G401.6 (cell line): Measurements from ENCODE around the gene PCSK6.
A peak's percentile ranks its signal among the peaks of the same experiment; 100 is the strongest.

Experiments used
- FAIRE-seq: peaks from 2 replicates; lab custom pipeline; 2012; peaks lifted over from hg19 to GRCh38; lab: Jason Lieb, UNC

PCSK6 gene

DNA sequence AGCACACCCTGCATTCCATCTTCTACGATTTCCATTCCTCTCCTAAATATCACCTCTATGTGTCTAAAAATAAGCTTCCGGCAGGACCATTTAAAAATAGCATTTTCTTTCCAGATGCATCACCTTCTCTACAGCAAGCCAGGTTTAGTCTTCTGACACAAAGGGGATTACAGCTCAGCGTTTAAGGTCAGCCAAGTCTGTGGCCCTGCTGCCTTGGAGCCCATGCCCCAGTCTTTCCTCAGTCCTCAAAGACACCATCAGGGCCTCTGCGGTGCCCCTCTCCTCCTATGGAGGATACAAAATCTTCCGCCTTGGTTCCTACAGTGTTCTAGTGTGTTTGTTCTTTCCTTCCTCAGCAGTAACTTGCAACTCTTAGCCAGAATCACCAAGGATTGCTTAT, 216.0 kb downstream of the PCSK6 start:
- FAIRE-seq, result no peak

DNA sequence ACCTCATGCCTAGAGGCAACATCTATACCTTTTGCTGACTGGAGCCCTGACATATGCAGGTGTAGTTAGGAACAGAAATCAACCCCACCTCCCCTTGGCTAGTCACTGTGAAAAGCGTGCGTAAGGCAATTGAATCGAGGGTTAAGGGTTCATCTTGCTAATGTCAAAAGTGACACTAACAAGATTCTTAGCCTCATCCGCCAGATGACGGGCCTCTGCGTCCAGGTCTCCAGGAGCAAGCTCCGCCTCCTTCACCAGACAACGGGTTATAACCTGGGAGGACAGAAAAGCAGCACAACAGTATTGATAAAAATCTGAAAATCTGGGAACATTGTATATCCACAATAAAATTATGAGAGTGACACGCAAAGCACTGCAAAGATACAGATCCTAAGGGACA, 216.9 kb downstream of the PCSK6 start:
- no peak for FAIRE-seq

DNA sequence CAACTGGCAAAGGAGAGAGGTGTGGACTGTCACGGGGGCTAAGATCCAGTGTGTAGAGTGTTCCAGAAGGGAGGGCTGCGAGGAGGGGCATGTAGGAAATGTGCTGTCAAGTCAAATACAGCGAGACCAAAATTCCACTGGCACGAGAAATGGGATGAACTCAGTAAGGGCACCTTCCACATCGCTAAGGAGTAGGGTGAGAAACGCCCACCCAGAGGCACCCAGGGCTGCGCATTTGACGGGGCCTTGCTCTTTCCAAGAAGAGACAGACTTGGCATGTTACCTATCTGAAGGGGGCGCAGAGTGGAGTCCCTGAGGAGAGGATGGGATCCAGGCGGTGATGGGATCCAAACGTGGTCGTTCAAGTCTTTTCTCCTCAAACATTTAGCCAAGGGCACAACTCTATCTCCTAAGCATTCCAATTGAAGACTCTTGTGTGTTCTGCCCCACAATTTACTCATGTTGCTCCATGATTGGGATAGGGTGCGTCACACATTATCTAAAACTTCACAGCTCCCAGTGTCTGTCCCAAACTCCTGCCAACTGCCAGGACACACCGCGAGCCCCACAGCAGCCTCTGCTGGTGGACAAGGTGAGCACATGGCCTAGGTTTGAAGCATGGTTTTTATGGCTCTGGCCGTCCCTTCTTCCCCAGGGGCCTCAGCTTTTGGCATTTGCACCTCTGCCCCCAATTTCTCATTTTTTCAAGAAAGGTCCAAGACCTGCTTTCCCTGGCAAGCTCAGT, 219.9 kb downstream of the PCSK6 start:
- FAIRE-seq, result no peak

DNA sequence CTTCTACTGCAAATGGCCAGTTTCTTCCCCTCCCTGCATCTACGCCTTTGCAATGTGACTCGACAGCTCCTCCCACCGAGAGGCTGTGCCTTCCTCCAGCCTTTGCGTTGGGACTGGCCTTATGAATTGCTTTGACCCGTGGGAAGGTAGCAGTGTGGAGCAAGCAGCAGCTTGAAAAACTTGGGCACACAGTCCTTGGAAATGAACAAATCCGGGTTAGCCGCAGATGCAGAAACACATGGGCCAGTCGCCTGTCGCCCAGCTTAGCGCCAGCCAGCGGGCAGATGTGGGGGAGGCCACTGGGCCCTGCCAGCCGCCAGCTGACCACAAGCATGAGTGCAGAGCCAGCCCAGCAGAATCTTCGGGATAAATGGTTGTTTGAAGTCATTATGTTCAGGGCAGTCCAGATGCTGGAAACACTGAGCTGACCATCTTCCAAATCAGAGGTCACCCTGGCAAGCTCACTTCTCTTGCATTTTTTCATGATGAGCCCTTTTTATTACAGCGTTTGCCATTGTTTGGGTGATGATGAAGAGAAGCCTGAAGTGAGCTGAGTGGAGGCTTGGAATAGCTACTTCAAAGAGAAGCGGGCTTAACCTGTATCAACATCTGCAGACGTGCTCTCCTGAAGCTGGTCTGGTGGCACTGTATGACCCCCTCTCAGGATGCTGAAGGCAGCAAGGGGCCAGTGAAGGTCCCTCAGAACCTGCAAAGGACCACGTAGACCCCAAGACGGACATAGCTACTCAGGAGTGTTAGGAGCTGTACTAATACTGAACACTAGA, 222.0 kb downstream of the PCSK6 start:
- FAIRE-seq, result no peak

DNA sequence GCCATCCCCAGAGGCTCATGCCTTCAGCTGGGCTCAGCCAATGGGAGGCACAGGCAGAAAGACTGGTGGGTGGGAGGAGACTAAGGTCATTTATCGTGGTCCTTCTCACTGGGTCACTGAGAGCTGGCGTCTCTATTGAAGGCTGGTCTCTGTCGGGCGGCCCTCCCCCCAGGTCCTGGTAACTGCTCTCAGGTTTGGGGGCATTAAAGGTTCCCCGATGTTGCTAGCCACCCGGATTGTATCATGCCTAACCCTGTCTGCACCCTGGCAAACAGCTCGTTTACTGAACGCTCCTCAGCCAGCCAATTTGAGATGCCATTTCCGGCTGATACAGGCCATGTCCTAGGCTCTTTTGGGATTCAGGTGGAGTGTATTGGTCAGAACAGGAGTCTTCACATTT, 222.7 kb downstream of the PCSK6 start:
- no peak for FAIRE-seq

DNA sequence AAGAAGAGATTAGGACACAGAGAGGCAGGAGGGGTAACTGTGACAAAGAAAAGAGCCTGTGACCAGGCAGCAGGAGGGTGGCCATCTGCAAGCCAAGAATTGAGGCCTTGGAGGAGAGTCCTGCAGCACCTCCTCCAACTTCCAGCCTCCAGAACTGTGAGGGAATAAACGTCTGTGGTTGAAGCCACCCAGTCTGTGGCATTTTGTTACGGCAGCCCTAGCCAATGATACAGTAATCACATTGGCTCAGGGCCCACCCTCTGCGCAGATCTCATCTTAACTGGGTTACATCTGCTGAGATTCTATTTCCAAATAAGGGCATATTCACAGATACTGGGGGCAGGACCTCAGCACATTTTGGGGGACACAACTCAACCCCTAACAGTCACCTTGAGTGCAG, 223.5 kb downstream of the PCSK6 start:
- no peak for FAIRE-seq

DNA sequence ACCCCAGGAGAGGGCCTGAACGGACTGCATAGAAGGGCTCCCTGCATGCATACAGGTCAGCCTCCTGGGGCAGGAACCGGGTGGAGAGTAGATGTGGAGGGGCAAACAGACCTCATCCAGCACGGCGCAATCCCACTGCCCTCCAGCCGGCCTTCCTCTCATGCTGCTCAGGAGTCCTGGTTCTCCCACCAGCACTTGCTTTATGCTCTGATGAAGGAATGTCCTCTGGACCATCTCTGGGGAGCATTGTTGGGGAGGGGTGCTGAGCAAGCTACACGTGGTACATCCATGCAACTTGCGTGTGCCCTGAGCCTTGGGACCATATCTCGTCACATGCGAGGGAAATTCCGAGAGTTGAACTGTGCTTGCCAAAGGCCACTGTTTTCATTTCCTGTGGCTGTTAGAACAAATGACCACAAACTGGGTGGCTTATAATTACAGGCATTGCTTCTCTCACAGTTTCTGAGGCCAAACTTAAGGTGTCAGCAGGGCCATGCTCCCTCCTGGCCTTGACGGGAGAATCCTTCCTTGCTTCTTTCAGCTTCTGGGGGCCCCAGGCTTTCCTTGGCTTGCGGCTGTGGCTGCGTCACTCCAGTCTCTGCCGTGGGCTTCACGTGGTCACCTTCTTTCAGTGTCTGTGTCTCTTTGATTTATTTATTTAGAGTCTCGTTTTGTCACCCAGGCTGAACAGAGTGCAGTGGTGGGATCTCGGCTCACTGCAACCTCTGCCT, 224.4 kb downstream of the PCSK6 start:
- no peak for FAIRE-seq

DNA sequence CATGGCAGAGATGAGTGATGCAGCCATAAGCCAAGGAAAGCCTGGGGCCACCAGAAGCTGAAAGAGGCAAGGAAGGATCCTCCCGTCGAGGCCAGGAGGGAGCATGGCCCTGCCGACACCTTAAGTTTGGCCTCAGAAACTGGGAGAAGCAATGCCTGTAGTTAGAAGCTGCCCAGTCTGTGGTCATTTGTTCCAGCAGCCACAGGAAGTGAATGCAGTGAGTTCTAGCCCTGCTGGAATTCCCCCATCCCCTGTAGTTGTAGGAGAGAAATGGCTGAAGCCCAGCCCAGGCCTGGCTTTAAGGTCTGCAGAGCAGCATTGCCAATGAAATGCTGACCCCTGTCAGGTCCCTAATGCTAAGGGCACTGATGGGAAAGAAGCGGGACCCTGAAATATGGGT, 225.5 kb downstream of the PCSK6 start:
- FAIRE-seq, result no peak

DNA sequence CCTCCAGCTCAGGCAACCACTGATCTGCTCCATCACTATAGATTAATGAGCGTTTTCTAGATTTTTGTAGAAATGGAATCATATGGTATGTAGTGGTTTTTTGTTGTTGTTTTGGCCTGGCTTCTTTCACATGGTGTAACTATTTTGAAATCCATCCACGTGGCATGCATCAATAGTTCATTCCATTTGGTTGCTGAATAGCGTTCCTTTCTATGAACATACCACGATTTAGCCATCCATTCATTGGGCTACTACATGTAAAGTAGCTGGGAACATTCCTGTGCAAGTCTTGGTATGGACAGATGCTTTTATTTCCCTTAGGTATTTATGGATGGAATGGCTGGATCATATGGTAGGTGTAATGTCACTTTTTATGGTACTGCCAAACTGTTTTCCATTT, 227.0 kb downstream of the PCSK6 start:
- FAIRE-seq, result no peak

DNA sequence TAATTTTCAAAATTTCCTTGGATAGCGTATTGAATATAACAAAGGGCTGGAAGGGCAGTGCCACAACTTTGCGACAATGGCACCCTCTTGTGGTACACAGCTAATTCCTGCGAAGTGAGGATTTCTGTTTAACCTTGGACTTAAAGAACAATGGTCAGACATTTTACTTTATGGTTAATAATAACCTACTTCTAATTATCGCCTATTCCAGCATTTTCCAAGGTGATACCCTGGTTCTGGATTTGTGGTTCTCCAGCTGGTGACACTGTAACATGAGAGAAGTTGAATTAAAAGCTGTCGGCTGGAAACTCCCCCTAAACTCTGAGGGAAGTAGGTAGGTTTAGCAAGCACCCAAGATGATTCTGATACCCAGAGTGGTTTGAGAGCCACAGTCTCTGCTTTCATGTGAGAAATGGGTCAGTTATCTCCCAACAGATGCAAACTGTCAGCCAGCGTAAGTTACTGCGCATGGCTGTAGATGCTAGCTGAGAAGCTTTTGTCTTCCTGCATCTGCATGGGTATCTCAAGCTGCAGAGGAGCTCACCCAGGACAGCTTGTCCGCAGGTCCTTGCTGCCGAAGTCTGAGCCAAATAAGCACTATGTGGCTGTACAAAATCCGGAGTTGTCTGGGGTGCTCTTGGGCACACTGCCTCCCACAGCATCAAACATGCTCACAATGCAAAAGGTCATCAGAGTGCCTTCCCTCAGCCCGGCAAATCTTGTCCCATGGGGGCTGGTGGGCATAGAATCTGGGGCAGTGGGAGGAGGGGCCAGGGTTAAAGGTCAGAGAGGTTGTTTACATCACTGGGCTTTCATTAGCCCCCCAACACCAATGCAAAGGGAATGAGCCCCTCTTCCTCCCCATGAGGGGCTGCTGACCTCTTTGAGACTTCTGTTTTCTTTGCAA, 231.0 kb downstream of the PCSK6 start:
- peak; percentile 87 for FAIRE-seq

DNA sequence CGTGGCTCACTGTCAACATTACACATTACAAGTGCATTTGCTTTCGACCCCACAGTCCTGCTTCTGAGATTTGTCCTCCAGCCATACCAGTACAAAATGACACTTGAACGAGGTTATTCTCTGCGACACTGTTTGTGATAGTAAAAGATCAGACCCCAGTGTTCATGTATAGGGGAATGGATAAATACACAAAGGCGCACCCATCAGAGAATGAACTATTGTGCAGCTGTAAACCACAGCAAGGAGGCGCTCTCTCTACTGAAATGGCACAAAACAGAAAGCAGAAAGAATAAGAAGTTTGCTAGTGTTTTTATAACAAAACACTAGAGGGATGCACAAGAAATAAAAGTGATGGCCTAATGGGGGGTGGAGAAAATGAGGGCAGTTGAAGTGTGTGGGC, 232.8 kb downstream of the PCSK6 start:
- FAIRE-seq, result no peak

DNA sequence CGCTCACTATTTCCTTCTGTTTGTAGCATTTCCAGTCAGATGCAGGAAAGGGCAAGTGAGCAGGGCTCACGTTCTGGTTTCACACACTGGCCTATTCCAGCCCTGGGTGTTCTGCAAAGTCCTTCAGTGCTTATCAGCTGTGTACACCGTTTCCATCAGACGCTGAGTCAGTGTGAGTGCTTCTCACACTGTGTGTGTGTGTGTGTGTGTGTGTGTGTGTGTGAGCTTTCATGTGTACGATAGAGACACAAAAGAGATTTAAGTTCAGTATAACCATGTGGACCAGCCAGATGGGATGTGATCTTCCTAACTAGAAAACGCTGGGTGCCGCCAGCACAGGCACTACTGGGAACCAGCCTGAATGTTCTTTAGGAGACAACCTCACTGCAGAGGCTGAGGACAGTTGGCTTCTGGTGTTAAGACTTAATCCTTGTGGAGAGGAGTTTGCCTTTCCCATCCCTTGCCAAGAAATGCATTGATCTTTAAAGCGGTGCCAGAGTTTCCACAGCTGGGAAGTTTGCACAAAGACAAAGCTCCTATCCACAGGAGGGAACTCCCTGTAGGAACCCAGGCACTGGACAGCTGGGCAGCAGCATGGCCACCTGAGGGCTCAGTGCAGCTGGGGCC, 233.8 kb downstream of the PCSK6 start:
- no peak for FAIRE-seq

DNA sequence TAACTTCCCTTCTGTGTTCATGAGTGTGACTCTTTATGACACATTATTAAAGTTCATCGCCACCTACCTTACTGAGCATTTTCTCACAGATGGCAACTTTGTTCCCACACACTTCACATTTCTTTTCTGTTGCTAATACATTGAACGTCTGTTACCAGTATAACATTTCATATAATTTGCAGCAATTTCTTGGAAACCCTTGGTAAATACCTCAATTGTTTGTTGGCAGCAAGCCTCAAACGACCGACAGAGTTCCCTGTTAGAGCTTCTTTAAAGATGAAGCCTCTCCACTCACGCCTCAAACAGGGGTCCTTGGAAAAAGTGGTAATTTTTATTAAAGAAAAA, 234.5 kb downstream of the PCSK6 start:
- no peak for FAIRE-seq

DNA sequence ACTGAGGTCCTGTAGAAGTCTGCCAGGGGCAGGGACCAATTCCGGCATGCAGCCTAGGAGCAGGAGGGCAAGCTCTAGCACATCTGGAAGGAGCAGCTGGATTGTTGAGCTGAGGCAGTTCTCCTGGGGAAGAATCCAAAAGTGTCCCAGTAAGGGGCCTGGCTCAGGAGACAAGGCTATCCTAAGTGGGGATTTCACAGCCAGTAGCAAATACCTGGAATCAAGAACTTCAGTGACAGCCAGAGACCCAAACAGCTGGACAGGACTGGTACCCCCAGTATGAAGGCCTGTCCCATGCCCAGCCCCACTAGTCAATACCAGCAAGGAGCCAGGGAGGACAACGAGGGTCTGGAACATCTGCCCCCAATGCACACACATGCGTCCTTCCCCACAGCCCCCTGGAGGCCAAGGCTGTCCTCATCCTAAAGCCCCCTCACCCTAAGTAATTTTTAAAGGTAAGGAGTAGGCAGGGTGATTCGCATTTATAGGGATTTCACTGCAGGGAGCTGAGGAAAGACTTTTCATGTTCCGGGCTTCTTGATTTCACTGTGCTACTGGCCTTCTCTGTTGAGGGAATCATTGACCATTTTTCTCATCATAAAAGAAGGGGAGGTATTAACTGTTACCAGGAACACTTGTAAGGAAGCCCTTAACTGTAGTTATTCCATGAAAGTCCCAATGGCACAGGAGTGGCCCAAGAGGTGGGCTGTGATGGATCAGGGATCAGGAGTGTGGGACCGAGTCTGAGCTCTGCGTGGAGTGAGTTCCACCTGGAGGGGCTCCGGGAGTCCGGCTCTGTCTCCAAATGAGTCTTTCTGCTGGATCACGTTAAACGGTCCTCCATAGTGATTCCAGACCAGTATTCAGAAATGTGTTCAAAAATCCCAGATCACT, 235.1 kb downstream of the PCSK6 start:
- FAIRE-seq, result no peak
